GM18867 (cell line): Measurements from ENCODE around the gene COL6A6.
"Not testable (repeated sequence)": the region's sequence is repeated elsewhere in the genome, so short reads cannot be mapped to it uniquely, and the experiment has no call there.

Source experiments
- ATAC-seq: cut with Tn5 transposase; IDR thresholded peaks from one replicate; pipeline ENCODE4 v1.9.1; 2021; ENCODE audit warnings: mild to moderate bottlenecking, moderate library complexity; ENCODE audit not compliant: unreplicated experiment

COL6A6 gene

DNA sequence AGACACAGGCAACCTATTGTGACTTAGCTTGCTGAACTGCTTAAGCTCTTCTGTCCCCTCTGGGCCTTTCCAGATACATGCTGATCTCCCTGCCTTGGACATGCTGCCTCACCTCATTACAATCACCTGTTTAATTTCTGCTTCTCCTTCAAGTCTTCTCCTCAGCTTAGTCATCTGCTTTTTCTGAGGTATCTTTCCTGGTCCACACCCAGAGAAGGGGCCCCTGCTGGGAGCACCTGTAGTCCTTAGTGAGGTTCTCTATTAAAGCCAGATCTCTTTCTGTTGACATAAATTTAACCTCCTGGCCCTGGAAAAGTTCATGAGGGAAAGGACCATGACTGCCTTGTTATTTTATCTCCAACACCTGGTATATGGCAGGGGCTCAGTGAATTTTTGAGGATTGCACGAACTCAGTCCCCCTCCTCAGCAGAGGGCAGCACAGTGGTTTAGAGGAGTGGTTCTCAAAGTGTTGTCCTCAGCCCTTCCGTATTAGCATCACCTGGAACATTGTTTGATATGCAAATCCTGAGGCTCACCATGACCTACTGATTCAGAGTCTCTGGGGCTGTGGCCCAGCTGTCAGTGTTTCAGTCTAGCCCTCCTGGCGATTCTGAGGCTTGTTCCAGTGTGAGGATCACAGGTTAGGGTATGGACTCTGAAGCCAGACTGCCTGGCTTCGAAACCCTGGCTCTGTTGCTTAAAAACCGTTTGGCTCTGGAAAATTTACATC is 12.7 kb downstream of the COL6A6 start:
- ATAC-seq = peak; percentile 51

DNA sequence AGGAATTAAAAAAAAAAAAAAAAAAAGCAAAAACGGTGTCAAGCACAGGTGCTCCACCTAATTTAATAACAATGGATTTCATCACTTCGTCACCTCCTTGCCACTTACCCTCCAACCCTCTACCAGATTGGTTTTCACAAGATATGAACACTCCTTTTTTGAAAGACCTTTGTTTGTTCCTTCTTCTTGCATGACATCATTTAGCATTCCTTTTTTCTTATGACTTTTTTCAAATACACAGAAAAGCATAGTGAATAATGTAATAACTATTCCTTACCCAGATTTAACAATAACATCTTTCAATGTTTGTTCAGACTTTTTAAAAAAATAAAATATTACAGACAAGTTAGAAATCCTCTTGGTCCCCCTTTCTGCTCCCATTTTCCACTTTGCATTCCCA is 16.3 kb downstream of the COL6A6 start:
- ATAC-seq = no peak

DNA sequence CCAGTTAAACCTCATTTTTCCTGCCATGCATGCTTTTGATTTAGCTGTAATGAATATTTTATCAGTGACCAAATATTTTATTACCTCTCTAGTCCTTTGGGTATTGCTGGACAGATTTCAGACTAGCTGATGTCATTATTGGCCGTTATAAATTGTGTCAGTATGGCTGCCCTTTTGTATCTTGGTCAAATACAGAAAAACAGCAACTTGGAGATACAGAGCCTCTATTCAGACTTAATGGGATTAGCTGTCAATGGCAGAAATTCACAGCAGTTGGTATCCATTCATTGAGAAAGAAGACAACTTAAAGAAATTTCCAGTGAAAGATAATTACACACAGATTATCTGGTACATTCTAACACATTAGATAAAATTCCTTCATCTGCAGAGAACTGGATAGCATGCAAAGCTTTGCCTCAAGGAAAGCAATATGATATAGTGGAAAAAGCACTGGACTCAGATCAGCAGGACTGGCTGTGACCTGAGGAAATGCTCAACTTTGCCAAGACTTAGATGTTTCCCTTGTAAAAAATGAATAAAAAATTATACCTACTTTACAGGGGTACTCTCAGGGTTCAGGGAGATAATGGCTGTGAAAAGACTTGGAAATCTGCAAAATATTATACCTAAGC is 20.8 kb downstream of the COL6A6 start:
- ATAC-seq = no peak

DNA sequence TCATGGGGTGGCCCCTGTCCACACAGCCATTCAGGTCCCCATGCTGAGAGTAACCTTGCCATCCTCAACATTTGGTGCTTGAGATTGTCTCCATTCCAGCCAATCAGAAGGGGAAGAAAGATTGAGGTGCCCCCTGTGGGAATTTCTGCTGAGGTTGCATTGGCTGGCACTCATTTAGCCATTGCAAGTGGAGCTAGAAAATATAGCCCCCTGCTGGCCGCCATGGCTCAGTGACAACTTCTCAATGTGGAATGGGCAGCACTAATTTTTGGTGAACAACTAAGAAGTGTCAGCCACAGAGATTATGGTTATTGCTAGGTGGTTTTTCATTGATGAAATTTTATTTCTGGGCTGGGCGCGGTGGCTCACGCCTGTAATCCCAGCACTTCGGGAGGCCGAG is 22.0 kb downstream of the COL6A6 start:
- no peak for ATAC-seq

DNA sequence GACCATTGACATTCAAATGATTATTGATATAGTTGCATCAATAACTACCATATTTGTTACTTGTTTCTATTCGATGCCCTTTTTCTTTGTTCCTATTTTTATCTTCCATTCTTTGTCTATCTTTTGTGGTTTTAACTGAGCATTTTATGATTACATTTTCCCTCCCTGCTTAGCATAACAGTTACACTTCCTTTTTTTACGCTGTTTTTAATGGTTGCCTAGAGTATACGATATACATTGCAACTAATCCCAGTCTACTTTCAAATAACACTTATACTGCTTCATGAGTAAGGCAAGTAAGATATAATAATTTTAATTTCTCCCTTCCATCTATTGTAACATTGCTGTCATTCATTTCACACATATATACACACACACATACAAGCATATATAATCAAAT is 26.3 kb downstream of the COL6A6 start:
- ATAC-seq = no peak

DNA sequence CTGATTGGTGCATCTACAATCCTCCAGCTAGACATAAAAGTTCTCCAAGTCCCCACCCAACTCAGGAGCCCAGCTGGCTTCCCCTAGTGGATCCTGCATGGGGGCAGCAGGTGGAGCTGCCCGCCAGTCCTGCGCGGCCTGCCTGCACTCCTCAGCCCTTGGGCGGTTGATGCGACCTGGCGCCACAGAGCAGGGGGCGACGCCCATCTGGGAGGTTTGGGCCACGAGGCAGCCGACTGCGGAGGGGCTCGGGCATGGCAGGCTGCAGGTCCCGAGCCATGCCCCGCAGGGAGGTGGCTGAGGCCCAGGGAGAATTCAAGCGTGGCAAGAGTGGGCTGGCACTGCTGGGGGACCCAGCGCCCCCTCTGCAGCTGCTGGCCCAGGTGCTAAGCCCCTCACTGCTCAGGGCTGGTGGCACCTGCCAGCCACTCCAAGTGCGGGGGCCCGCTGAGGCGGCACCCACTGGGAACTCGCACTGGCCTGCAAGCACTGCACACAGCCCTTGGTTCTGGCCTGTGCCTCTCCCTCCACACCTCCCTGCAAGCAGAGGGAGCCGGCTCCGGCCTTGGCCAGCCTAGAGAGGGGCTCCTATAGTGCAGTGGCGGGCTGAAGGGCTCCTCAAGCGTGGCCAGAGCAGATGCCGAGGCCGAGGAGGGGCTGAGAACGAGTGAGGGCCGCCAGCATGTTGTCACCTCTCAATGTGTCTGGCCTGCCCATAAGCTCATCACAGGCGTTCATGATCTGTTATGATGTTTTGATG is 30.1 kb downstream of the COL6A6 start:
- ATAC-seq = no peak

DNA sequence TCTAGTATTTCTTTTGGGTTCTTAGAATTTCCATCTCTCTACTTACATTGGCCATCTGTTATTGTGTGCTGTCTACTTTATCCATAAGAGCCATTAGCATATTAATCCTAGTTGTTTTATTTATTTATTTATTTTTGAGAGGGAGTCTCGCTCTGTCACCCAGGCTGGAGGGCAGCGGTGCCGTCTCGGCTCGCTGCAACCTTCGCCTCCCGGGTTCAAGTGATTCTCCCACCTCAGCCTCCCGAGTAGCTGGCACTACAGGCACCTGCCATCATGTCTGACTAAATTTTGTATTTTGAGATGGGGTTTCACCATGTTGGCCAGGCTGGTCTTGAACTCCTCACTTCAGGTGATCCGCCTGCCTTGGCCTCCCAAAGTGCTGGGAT is 30.7 kb downstream of the COL6A6 start:
- not testable (repeated sequence) for ATAC-seq

DNA sequence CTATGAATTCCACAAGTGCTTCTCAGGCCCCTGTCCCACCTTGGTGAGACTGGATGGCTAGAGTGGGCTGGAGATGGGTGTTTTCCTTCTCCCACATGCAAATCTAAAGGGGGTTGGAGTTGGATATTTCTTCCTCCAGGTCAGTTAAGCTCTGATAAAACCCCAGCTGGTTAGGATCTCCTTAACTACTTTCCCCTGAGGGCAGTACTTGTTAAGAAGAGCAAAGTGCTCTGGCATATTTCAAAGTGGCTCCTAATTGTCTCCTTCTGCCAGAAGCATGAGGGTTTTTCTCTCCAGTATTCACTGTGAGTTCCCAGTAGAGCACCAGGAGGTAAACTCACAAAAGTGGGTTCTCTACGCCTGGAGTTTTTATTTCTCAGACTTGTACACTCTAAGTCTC is 31.4 kb downstream of the COL6A6 start:
- no peak for ATAC-seq

DNA sequence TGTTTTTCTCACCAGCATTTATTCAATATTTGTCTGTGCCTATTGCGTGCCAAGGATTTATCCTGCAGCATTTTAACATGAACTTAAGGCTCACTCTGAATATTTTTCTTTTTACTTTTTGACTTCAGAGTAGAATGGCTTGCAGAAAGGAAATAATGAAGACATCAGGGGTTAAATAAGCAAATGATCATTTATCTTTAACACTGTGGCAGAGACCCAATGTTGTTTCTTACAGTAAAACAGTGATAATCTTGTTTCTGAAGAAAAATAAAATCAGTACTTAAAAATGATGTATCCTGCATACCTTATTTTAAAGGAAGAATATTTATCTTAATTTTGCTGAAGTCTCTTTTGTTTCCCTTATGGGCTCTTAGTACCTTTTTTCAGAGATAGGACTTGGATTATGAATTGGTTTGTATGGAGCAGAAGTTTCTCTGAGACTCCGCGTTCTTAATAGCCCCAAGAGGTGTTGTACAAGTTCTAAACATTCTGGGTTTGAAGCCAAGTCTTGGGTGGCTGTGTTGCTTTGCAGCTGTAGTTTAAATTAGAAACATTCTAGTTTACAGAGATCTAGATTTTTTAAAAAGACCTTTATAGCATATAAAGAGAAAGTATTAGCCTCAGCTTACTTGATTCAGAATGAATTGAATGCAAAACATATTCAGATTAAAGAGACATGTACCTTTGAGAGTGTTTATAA is 40.5 kb downstream of the COL6A6 start:
- ATAC-seq = no peak

DNA sequence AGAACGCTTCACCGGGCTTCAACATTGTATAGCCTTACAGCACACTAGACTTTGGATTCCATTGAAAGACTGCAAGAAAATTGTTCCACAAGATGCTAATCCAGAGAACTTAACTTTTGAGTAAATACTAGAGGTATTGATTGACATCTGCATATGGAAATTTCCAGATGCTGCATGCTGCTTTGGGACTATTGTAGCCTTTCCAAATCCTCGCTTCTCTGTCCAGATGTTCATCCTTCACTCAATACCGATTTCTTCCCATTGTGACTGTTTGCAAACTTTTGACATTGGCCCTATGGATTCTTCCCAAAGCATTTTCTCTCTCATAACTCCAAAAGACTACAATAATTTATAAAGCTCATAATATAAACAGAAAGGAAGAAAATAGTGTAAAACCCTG is 41.4 kb downstream of the COL6A6 start:
- no peak for ATAC-seq

DNA sequence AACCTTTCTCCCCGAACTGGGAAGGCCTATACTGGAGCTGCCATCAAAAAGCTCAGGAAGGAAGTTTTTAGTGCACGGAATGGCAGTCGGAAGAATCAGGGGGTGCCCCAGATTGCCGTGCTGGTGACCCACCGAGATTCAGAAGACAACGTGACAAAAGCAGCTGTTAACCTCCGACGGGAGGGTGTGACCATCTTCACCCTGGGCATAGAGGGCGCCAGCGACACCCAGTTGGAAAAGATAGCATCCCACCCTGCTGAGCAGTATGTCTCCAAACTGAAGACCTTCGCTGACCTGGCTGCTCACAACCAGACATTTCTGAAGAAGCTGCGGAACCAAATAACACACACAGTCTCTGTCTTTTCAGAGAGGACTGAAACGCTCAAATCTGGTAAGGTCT is 48.2 kb downstream of the COL6A6 start:
- ATAC-seq = no peak
